ENCODE data around the gene SLC22A23. TPM values are rescaled to one million over a fixed set of nuclear protein-coding genes. Genes with fewer than 3 reads are reported as not detected.

The SLC22A23 gene
- total RNA-seq, 2 experiments from 2014 or later: not detected

GRCh38 chr6:3259491-3259958 is 197.3 kb downstream of the SLC22A23 start:
- H3K9me3 ChIP-seq (ENCODE audit: low read length): no peaks in the 10 kb centered on the region
- peak overlapping the region; percentile 49 for H3K27ac ChIP-seq (ENCODE audit: low read depth, low read length, poor library complexity, severe bottlenecking)
- ChIA-PET POLR2A (interaction anchor here (0.6 to 1.7 kb wide), 7 partner anchors 9 to 758 kb away, joined by 3 to 5 read pairs (median 4); no protein-coding TSS in a partner anchor), CTCF (ENCODE audit: unreplicated experiment) (no interaction called here)
- peak; percentile 67 for DNase-seq (ENCODE audit: low spot score)
- H3K4me3 ChIP-seq (ENCODE audit: low read depth, low read length, poor library complexity, severe bottlenecking): peak overlapping the region; percentile 95
- no peaks in the 10 kb centered on the region for H3K9me2 ChIP-seq (ENCODE audit: insufficient read depth, low read length)
- H3K79me2 ChIP-seq (ENCODE audit: insufficient read depth, low read depth, low read length): peaks cover 41% of the 10 kb centered on the region
- BruUV-seq (replicated peaks): no TSS peak
- H3K36me3 ChIP-seq (ENCODE audit: insufficient read depth, low read length): peaks cover 37% of the 10 kb centered on the region
- intact Hi-C loops (cut with micrococcal nuclease; ENCODE audit: unreplicated experiment): loop anchor here (2.0 to 5.0 kb wide), 4 partner anchors 97 to 262 kb away; partner anchors contain the start of genes NQO2 and RIPK1
- TF ChIP-seq, protein P1, sequence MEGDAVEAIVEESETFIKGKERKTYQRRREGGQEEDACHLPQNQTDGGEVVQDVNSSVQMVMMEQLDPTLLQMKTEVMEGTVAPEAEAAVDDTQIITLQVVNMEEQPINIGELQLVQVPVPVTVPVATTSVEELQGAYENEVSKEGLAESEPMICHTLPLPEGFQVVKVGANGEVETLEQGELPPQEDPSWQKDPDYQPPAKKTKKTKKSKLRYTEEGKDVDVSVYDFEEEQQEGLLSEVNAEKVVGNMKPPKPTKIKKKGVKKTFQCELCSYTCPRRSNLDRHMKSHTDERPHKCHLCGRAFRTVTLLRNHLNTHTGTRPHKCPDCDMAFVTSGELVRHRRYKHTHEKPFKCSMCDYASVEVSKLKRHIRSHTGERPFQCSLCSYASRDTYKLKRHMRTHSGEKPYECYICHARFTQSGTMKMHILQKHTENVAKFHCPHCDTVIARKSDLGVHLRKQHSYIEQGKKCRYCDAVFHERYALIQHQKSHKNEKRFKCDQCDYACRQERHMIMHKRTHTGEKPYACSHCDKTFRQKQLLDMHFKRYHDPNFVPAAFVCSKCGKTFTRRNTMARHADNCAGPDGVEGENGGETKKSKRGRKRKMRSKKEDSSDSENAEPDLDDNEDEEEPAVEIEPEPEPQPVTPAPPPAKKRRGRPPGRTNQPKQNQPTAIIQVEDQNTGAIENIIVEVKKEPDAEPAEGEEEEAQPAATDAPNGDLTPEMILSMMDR (conservative IDR thresholded peaks at IDR 0.05; ENCODE audit: low read length): no peak
- TF ChIP-seq EZH2phosphoT487 (IDR thresholded peaks at IDR 0.05; ENCODE audit: borderline replicate concordance, low read depth, low read length): no peak
- H3K4me1 ChIP-seq (ENCODE audit: insufficient read depth, low read length, poor library complexity, severe bottlenecking): peaks cover 15% of the 10 kb centered on the region
- H3K4me2 ChIP-seq (ENCODE audit: low read length): peak overlapping the region; percentile 76
- no peaks in the 10 kb centered on the region; the same call in 1 of the 2 replicates for H4K20me1 ChIP-seq (ENCODE audit: insufficient read depth, low read length)
- H2AFZ ChIP-seq (ENCODE audit: low read length): peak overlapping the region; percentile 41; the same call in 1 of the 2 replicates

GRCh38 chr6:3258720-3259490 is 197.9 kb downstream of the SLC22A23 start, which contains the start of gene PSMG4:
TSS of gene PSMG4 (plus strand) at chr6:3258947. CDS start at chr6:3259023, 76 bp downstream.
- Histone ChIP-seq H4K20me1 (ENCODE audit: insufficient read depth, low read length) (no peaks in the 10 kb centered on the region; the same call in 1 of the 2 replicates), H3K4me2 (ENCODE audit: low read length) (peak within 1 kb of the TSS; percentile 76), H3K9me2 (ENCODE audit: insufficient read depth, low read length) (no peaks in the 10 kb centered on the region), H2AFZ (ENCODE audit: low read length) (peak within 1 kb of the TSS; percentile 41; the same call in 1 of the 2 replicates), H3K36me3 (ENCODE audit: insufficient read depth, low read length) (peaks cover 31% of the 10 kb centered on the region; the same call in 1 of the 2 replicates), H3K27ac (ENCODE audit: low read depth, low read length, poor library complexity, severe bottlenecking) (peak within 1 kb of the TSS; percentile 49), H3K4me3 (ENCODE audit: low read depth, low read length, poor library complexity, severe bottlenecking) (peak within 1 kb of the TSS; percentile 95), H3K79me2 (ENCODE audit: insufficient read depth, low read depth, low read length) (peaks cover 41% of the 10 kb centered on the region), H3K4me1 (ENCODE audit: insufficient read depth, low read length, poor library complexity, severe bottlenecking) (peaks cover 15% of the 10 kb centered on the region), H3K9me3 (ENCODE audit: low read length) (no peaks in the 10 kb centered on the region)
- ChIA-PET POLR2A (interaction anchor here (0.6 to 1.7 kb wide), 7 partner anchors 9 to 759 kb away, joined by 3 to 5 read pairs (median 3); no protein-coding TSS in a partner anchor), CTCF (ENCODE audit: unreplicated experiment) (no interaction called here)
- peak; percentile 90 for DNase-seq (ENCODE audit: low spot score)
- BruUV-seq (replicated peaks): no TSS peak
- intact Hi-C loops (cut with micrococcal nuclease; ENCODE audit: unreplicated experiment): loop anchor here (2.0 to 5.0 kb wide), 4 partner anchors 96 to 262 kb away; partner anchors contain the start of genes NQO2 and RIPK1
- no peak for TF ChIP-seq EZH2phosphoT487 (IDR thresholded peaks at IDR 0.05; ENCODE audit: borderline replicate concordance, low read depth, low read length)
- TF ChIP-seq, protein P1 (conservative IDR thresholded peaks at IDR 0.05; ENCODE audit: low read length): no peak
